Liver (tissue), 9 donors: ENCODE data around the gene COMMD10. TPM values are rescaled to one million over a fixed set of nuclear protein-coding genes. Genes with fewer than 3 reads are reported as not detected.

ENCODE experiments used
- DNase-seq: peaks from one replicate; pipeline ENCODE4 v3.0.0-alpha.2; 2017; ENCODE audit warnings: low spot score
- H3K27ac ChIP-seq, 2 donors: one replicate each; pipeline ENCODE4 v1.7.0; 2013; ENCODE audit warnings: inconsistent platforms in 2 of 2, low read length in 2 of 2, control low read depth in 1 of 2, low read depth in 1 of 2, mild to moderate bottlenecking in 1 of 2
- H3K27me3 ChIP-seq, 4 donors: one replicate each; pipeline versions ENCODE4 v1.6.1 to v1.7.0; 2013; ENCODE audit warnings: low read length in 3 of 4, inconsistent platforms in 1 of 4, mild to moderate bottlenecking in 1 of 4, moderate library complexity in 1 of 4; ENCODE audit not compliant: control insufficient read depth in 4 of 4, insufficient read depth in 4 of 4
- H3K36me3 ChIP-seq, 4 donors: one replicate each; pipeline versions ENCODE4 v1.6.1 to v1.7.0; 2013; ENCODE audit warnings: low read length in 3 of 4, mild to moderate bottlenecking in 3 of 4, low read depth in 1 of 4, moderate library complexity in 1 of 4; ENCODE audit not compliant: control insufficient read depth in 4 of 4, insufficient read depth in 3 of 4
- H3K4me1 ChIP-seq, 4 donors: one replicate each; pipeline versions ENCODE4 v1.6.1 to v1.7.0; 2013; ENCODE audit warnings: low read length in 3 of 4, mild to moderate bottlenecking in 3 of 4, moderate library complexity in 1 of 4; ENCODE audit not compliant: control insufficient read depth in 4 of 4, insufficient read depth in 4 of 4
- H3K4me3 ChIP-seq, 3 donors: one replicate each; pipeline versions ENCODE4 v1.6.1 to v1.7.0; 2013; ENCODE audit warnings: low read length in 3 of 3, control low read depth in 1 of 3, low read depth in 1 of 3, mild to moderate bottlenecking in 1 of 3
- H3K9ac ChIP-seq, 2 donors: one replicate each; pipeline ENCODE4 v1.7.0; 2013; ENCODE audit warnings: low read length in 2 of 2, mild to moderate bottlenecking in 2 of 2, moderate library complexity in 2 of 2, control low read depth in 1 of 2, low read depth in 1 of 2
- H3K9me3 ChIP-seq, 4 donors: one replicate each; pipeline versions ENCODE4 v1.6.1 to v1.7.0; 2013; ENCODE audit warnings: low read length in 3 of 4; ENCODE audit not compliant: control insufficient read depth in 4 of 4
- ATF3 ChIP-seq: IDR thresholded peaks from 2 replicates; pipeline ENCODE4 v1.6.1; 2016; ENCODE audit warnings: antibody characterized with exemption
- CTCF ChIP-seq: fragments of 150-350 bp; IDR thresholded peaks from 2 replicates; pipeline ENCODE4 v1.5.1; 2017; ENCODE audit warnings: improper control_type of control experiment, low read depth, low read length; ENCODE audit not compliant: missing input control
- FOXA2 ChIP-seq: IDR thresholded peaks from 2 replicates; pipeline ENCODE4 v1.6.1; 2016; ENCODE audit warnings: antibody characterized with exemption
- GABPA ChIP-seq, 2 donors: IDR thresholded peaks in 1 of 2; conservative IDR thresholded peaks in 1 of 2; 2 replicates each; pipeline ENCODE4 v1.6.1; 2016; ENCODE audit warnings: antibody characterized with exemption in 2 of 2, mild to moderate bottlenecking in 1 of 2, moderate library complexity in 1 of 2
- HNF4A ChIP-seq, 2 donors: conservative IDR thresholded peaks; 2 replicates each; pipeline ENCODE4 v1.6.1; 2016; ENCODE audit warnings: antibody characterized with exemption in 2 of 2, mild to moderate bottlenecking in 2 of 2
- HNF4G ChIP-seq: IDR thresholded peaks from 2 replicates; pipeline ENCODE4 v1.6.1; 2016; ENCODE audit warnings: antibody characterized with exemption
- JUND ChIP-seq, 2 donors: IDR thresholded peaks; 2 replicates each; pipeline ENCODE4 v1.6.1; 2016; ENCODE audit warnings: antibody characterized with exemption in 2 of 2
- MAX ChIP-seq: IDR thresholded peaks from 2 replicates; pipeline ENCODE4 v1.6.1; 2016; ENCODE audit warnings: antibody characterized with exemption
- RAD21 ChIP-seq, 2 donors: IDR thresholded peaks; 2 replicates each; pipeline ENCODE4 v1.6.1; 2016; ENCODE audit warnings: antibody characterized with exemption in 2 of 2, mild to moderate bottlenecking in 2 of 2
- REST ChIP-seq: IDR thresholded peaks from 2 replicates; pipeline ENCODE4 v1.6.1; 2016; ENCODE audit warnings: antibody characterized with exemption, mild to moderate bottlenecking
- RXRA ChIP-seq, 2 donors: IDR thresholded peaks; 2 replicates each; pipeline ENCODE4 v1.6.1; 2017 to 2018; ENCODE audit warnings: antibody characterized with exemption in 2 of 2, mild to moderate bottlenecking in 1 of 2
- SP1 ChIP-seq: IDR thresholded peaks from 2 replicates; pipeline ENCODE4 v1.6.1; 2018; ENCODE audit warnings: antibody characterized with exemption, mild to moderate bottlenecking
- YY1 ChIP-seq: IDR thresholded peaks from 2 replicates; pipeline ENCODE4 v1.6.1; 2016; ENCODE audit warnings: antibody characterized with exemption, mild to moderate bottlenecking
- WGBS: extraction: QIAGEN DNeasy Blood & Tissue Kit; methylation state at CpG from one replicate; pipeline ENCODE4 v1.1.7; 2013; 5-methylcytosine and 5-hydroxymethylcytosine counted together
- polyA plus RNA-seq, 2 donors: library from polyadenylated mRNA; stranded (reverse) in 1 of 2; unstranded in 1 of 2; fragments of 200-250 nt in 1 of 2; fragments of >200 nt in 1 of 2; fragmentation: Nextera tagmentation in 1 of 2; extraction: Ambion mirVana in 1 of 2; gene quantifications; one replicate each; pipeline versions ENCODE4 v1.2.1 to v1.2.3, GENCODE V29; 2013 to 2015
- total RNA-seq, 2 donors: library from RNA; depleted of rRNA; stranded (reverse); fragments of >200 nt; gene quantifications; one replicate each; pipeline ENCODE4 v1.2.3, GENCODE V29; 2014
- donor health status: healthy.
- donor health status: healthy.
- donor health status: healthy.
- donor health status: healthy.
- donor health status: healthy.

Gene COMMD10
- total and polyA plus RNA-seq, 4 donors, result 8.9 to 30.5 (median 19.3) TPM

- no peaks in the 10 kb centered on the region for H3K27me3 ChIP-seq
Measured at GRCh38 chr5:116273448-116274242, 188.8 kb downstream of the COMMD10 start.

More at GRCh38 chr5:116273448-116274242, 188.8 kb downstream of the COMMD10 start:
- no peak for DNase-seq
- H3K36me3 ChIP-seq, result no peaks in the 10 kb centered on the region
- H3K4me1 ChIP-seq, result peaks cover 5 to 40% (median 27%) of the 10 kb centered on the region in 4 donors
- TF ChIP-seq RXRA (IDR thresholded peaks at IDR 0.05) (peak in 1 of 2 donors; percentile 50), CTCF (no peak), REST (peak; percentile 17), HNF4A (conservative IDR thresholded peaks at IDR 0.05) (peak; percentile 40 to 73), RAD21 (IDR thresholded peaks at IDR 0.05) (no peak), ATF3 (peak; percentile 74), YY1 (peak; percentile 32), GABPA (IDR thresholded peaks at IDR 0.05 in 1 of 2, conservative IDR thresholded peaks at IDR 0.05 in 1 of 2) (no peak), HNF4G (no peak), MAX (no peak), SP1 (peak; percentile 29), FOXA2 (no peak), JUND (IDR thresholded peaks at IDR 0.05) (peak; percentile 92 to 95)
- H3K27ac ChIP-seq, result peak overlapping the region; percentile 51 to 78
- no peak overlapping the region for H3K4me3 ChIP-seq
- H3K9ac ChIP-seq, result no peak overlapping the region
- peaks cover 0 to 10% (median 3%) of the 10 kb centered on the region in 4 donors for H3K9me3 ChIP-seq
- 20% methylated on average over 1 of the region's 1 CpG for WGBS
